HG02763 (cell line): ENCODE data around the gene TMEM181.

Experiments
- ATAC-seq: cut with Tn5 transposase; IDR thresholded peaks from one replicate; pipeline ENCODE4 v1.9.1; 2021; ENCODE audit warnings: mild to moderate bottlenecking, moderate library complexity; ENCODE audit not compliant: unreplicated experiment

The TMEM181 gene

DNA sequence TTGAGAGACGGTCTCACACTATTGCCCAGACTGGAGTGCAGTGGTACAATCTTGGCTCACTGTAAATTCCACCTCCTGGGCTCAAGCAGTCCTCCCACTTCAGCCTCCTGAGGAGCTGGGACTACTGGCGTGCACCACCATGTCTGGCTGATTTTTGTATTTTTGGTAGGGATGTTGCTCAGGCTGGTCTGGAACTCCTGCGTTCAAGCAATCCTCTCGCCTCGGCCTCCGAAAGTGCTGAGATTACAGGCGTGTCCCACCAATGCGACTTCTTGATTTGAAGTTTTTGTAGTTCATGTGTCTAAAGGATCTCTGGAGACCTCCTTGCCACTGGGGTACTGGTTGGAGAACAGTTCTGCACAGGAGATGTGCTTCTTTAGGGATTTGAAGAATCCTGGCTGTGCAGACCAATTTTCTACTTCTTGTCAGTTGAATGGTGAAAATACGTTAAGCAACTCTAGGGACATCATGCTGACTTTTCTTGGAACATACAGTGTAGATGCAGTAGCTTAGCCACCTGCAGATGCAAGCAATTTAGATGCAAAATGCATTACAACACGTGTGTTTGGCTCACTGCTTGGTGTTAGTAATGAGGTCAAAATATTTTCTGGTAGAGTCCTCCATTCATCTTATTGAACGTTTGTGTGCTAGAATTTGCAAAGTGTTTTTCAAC lies 118.2 kb downstream of the TMEM181 start:
- ATAC-seq = no peak

DNA sequence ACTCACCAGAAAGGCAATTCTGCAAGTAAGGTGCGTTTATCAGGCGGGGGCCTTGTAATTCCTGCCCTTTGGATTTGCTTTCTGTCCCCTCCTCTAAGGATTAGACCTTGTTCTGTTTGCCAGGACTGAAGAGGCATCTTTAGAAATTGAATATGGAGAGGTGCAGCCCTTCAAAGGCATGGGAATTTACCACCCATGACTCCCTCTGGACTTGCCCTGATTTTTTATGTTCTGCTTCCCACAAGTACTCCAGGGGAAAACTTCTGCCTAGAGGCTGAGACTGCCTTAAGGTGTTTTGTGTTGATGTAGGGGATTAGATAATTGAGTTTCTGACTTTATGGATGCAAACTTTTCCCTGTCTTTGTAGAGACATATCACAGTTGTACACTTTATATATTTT lies 120.1 kb downstream of the TMEM181 start:
- ATAC-seq = no peak

DNA sequence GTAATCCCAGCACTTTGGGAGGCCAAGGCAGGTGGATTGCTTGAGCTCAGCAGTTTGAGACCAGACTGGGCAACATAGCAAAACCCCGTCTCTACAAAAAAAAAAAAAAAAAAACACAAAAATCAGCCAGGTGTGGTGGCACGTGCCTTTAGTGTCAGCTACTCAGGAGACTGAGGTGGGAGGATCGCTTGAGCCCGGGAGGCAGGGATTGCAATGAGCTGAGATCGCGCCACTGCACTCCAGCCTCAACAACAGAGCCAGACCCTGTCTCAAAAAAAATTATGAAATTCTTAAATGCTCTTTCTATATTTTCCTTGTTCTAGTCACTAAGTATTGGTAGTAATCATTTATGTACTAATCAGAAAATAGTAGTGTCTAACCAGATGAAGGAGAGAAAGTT lies 120.6 kb downstream of the TMEM181 start:
- no peak for ATAC-seq

DNA sequence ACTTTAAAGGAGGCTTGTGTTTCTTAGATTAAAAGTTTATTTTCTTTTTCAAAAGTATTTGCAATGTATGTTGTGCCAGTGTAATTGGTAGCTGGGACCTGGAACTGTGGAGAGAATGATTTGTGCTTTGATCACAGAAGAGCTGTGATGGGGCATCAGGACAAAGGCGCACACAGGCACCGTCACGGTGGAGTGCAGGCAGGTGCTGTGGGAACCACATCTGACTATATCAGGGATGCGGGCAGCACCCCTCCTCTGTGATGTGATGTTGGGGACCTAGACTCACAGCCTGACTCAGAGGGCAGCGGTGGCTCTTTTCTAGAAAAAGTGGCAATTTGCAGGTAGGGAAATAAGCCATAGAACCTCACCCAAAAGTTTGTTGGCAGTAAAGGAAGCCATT lies 124.4 kb downstream of the TMEM181 start:
- ATAC-seq = no peak

GRCh38 chr6:158684745-158685324 lies 124.9 kb downstream of the TMEM181 start:
- ATAC-seq = no peak
